GM19351 (cell line): ENCODE measurements around the gene RBM17.
"Not testable (repeated sequence)": the region's sequence is repeated elsewhere in the genome, so short reads cannot be mapped to it uniquely, and the experiment has no call there.

Experiments used
- ATAC-seq: cut with Tn5 transposase; IDR thresholded peaks from one replicate; pipeline ENCODE4 v1.9.1; 2021; ENCODE audit warnings: mild to moderate bottlenecking, moderate library complexity; ENCODE audit not compliant: unreplicated experiment

The RBM17 gene

DNA sequence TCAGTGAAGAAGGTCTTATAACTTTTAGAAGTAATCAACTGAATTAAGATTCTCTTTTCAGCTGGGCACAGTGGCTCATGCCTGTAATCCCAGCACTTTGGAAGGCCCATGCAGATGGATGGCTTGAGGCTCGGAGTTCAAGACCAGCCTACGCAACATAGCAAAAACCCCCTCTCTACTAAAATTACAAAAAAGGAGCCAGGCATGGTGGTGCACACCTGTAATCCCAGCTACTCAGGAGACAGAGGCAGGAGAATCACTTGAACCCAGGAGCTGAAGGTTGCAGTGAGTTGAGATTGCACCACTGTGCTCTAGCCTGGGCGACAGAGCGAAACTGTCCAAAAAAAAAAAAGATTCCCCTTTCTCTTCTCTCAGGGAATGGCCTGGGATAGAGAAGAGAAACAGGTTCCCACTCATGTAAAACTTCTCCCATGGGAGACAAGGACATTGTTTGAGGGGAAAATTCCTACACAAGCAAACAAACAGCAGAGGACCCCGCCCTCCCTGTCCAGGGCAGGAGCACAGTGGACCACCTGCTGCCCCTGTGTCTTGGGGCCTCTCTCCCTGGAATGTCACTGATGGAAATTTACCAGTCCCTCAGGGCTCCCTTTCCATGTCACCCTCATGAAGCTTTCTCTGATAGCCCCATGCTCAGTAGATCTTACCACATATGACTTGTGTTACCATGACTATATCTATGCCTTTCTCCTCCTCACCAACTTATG is 32.3 kb upstream of the RBM17 start:
- ATAC-seq: no peak

GRCh38 chr10:6058682-6059475 is 30.0 kb upstream of the RBM17 start:
- peak; percentile 39 for ATAC-seq

GRCh38 chr10:6059506-6059905 is 29.3 kb upstream of the RBM17 start:
- no peak for ATAC-seq

- no peak for ATAC-seq
These were observed 27.8 kb upstream of the RBM17 start for GRCh38 chr10:6061056-6061455.

- ATAC-seq: no peak
These were observed 26.6 kb upstream of the RBM17 start, which contains the start of gene IL2RA for GRCh38 chr10:6062101-6062771. IL2RA (minus strand) TSS chr10:6062367; CDS start chr10:6062151, 216 bp downstream.

DNA sequence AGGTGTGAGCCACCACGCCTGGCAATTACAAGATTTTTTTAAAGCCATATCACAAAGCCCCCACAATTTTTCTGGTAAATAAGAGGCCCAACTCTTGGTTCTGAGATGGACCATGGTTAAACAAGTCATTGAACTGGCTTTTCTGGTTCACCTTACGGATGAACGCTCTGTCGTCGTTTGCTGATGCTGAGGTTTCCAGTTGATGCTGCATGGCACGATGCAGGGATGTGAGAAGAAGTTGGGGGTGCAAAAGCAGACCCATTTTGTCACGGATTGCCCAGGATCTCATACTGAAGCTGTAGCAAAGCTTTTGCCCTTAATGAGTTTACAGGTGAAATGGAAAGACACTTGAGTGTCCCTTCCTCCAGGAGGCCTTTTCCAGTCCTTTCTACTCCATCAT is 24.7 kb upstream of the RBM17 start:
- no peak for ATAC-seq

DNA sequence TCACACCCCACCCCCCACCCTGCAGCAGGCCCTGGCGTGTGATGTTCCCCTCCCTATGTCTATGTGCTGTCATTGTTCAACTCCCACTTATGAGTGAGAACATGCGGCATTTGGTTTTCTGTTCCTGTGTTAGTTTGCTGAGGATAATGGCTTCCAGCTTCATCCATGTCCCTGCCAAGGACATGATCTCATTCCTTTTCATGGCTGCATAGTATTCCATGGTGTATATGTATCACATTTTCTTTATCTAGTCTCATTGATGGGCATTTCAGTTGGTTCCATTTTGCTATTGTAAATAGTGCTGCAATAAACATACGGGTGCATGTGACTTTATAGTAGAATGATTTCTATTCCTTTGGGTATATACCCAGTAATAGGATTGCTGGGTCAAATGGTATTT is 24.1 kb upstream of the RBM17 start:
- not testable (repeated sequence) for ATAC-seq

GRCh38 chr10:6065406-6065805 is 23.4 kb upstream of the RBM17 start:
- ATAC-seq: no peak

DNA sequence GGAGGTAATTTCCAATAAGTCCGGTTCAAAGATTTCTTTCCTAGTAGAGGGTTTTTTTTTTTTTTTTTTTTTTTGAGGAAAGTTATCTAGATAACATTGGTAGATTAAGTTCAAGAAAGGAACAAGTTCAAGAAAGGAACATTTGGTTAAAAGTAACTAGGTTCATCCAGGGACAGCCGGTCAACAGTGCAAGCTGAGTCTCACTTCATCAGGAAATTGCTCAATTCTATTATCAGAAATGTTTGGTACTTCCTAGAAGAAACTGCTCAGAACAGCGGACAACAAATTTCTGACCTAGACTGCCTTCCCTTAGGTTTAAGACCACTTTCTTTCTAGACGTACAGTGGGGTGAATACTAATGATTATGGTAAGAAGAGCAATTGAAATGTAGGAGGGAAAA is 23.0 kb upstream of the RBM17 start:
- ATAC-seq: no peak

- no peak for ATAC-seq
These were observed 21.4 kb upstream of the RBM17 start for GRCh38 chr10:6067457-6067856.

DNA sequence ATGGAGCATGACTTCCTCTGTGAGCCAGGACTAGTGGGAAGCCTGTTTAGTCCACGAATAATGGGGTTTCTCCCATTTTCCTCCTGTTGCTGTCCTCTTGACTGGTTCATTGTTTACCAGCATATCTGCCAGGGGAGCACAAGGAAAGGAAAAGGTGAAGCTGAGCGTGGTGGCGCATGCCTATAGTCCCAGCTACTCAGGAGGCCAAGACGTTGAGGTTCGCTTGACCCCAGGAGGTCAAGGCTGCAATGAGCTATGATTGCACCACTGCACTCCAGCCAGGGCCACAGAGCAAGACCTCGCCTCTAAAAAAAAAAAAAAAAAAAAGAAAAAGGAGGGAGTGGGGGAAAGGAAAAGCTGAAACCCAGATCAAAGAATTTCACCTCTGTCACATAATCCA is 20.8 kb upstream of the RBM17 start:
- no peak for ATAC-seq

- peak; percentile 41 for ATAC-seq
These were observed 20.4 kb upstream of the RBM17 start for GRCh38 chr10:6068422-6068821.

DNA sequence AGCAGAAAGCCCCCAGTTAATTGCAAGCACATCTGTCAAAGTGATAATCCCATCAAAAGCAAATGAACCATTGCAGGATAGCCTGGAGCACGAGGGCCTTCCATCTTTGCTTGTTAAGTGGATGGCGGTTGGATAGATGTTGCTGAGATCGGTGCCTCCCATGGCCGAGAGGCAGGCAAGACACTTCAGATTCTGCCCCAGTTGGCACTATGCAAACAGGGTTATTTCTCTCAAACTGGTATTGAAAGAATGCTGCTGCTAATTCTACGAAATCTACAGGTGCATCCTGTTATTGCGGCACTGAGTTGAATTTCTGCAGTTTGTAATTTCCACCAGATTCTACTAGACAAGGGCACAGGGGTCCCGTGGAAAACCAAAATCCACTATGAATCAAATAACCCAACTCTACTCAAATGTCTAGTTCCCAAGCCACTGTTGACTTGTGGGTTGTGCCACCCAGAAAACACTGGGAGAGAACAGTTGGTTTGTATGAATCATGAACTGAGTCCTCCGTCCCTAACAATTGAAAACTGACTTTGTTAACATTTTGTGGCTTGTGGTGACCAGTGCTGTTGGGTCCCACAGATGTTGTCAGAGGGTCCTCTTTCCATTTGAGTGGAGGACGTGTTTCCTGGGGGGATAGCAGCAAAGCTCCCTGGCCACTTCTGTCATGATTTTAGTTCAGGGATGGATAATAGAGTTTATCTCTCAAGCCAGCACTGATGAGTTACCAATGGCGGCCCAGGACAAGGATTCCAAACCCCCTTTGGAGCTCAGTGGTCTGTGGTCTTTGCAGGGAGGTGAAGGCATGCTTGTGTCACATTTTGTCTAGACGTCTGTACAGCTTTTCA is 19.5 kb upstream of the RBM17 start:
- no peak for ATAC-seq

- no peak for ATAC-seq
These were observed 18.2 kb upstream of the RBM17 start for GRCh38 chr10:6070660-6071059.

- ATAC-seq: no peak
These were observed 17.4 kb upstream of the RBM17 start for GRCh38 chr10:6071181-6072175.

DNA sequence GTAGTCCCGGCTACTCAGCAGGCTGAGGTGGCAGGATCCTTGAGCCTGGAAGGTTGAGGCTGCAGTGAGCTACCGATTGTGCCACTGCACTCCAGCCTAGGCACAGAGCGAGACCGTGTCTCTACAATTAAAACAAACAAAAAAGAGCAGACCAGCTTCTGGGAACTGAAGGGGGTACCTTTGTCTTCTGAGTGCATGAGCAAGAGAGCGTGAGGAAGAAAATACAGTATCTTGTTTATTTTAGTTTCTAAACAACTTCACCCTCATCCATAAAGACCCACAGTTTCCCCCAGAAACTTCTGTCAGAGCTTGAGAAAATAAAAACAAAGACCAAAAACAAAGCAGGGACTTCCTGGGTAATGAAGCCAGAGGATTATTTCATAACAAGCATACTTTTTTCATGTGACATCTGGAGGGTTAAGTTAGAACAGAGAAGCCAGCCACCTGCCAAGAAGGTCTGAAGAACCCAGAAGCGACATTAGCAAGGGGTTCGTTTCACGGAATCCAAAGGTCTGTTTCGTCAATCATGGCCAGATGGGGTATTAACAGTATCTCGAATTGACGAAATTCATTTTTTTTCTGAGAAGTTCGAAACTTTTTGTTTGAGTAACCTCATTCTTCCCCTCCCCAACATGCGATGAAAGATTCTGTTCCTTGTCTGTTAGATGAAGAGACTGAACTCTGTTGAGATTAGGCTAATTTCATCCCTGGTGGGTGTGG is 16.5 kb upstream of the RBM17 start:
- ATAC-seq: peak; percentile 55

DNA sequence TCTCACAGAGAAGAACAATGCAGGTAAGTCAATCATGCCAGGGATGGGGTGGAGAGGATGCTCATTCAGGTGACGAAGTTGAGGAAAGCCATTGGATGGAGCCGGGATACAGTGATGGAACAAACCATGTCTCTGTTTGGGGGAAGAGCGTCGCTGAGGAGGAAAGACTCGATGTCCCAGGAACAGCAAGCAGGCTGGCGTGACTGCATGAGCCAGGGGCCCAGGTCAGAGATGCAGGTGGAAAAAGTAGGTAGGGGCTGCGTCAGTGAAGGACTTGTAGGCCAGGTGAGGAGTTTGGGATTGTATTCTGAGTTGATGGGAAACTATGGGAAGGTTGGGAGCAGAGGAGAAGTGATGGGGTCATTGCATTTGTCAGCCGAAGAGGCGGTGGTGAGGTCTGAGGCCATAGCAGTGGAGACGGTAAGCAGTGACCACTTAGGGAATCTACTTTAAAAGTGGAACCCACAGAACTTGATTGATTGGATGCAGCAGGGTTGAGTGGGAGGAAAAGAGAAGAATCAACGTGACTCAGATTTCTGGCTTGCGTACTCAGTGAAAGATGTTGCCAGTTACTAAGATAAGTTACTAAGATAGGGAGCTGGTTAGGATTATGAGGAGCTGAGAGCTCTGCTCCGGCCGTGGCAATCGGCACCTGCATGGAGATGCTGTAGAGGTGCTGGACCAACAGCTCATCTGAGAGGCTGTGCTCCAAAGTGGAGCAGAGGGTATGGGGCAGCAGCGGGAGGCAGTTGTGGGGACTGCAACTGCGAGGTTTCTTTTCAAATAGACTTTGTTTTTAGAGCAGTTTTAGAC is 14.1 kb upstream of the RBM17 start:
- ATAC-seq: no peak

DNA sequence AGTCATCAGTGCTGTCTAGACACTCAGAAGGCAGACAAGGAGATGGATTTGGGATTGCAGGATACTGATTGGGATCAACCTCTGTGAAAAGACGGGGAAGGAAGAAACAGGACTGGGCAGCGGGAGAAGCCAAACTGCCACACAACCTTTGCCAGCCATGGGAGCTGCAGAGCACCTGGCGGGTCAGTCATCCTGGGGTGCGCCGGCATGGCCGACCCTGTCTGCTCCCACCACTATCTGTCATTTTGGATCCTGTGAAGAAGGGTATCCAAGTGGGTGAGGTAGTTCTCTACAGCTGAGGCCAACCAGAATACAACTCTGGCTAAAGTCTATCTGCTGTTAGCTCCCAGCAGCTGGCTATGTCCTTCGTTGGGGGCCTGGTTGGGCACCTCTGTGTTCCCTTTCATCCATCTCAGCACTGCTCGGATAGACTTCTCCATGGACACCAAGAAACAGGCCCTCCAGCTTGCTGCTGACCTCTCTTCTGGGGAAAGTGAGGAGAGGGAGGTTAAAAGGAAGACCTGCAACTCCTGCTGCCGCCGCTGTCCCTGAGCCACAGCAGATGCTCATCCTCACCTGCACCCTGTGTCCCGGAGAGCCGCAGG is 11.7 kb upstream of the RBM17 start:
- ATAC-seq: no peak
